Tibial nerve (tissue), 4 donors: ENCODE results near the gene POLH. TPM values are rescaled to one million over a fixed set of nuclear protein-coding genes. Genes with fewer than 3 reads are reported as not detected.

Experiments used
- DNase-seq, 2 donors: peaks; one replicate each; pipeline ENCODE4 v3.0.0-alpha.2; 2019; ENCODE audit warnings: low spot score in 2 of 2
- H3K27ac ChIP-seq, 4 donors: fragments of 200-600 bp; sonication (generic) in 3 of 4; one replicate each; pipeline ENCODE4 v1.5.1; 2017 to 2019; ENCODE audit warnings: mild to moderate bottlenecking in 1 of 4
- H3K27me3 ChIP-seq, 2 donors: fragments of 200-600 bp; sonication (generic) in 1 of 2; one replicate each; pipeline versions ENCODE4 v1.5.1 to v1.6.0; 2017 to 2019
- H3K36me3 ChIP-seq, 3 donors: fragments of 200-600 bp; sonication (generic); one replicate each; pipeline ENCODE4 v1.5.1; 2018 to 2019
- H3K4me1 ChIP-seq, 4 donors: fragments of 200-600 bp; sonication (generic) in 3 of 4; one replicate each; pipeline ENCODE4 v1.5.1; 2017 to 2019
- H3K4me3 ChIP-seq, 4 donors: fragments of 200-600 bp; sonication (generic) in 3 of 4; one replicate each; pipeline ENCODE4 v1.5.1; 2017 to 2019; ENCODE audit warnings: mild to moderate bottlenecking in 1 of 4, moderate library complexity in 1 of 4
- H3K9me3 ChIP-seq, 4 donors: fragments of 200-600 bp; sonication (generic) in 3 of 4; one replicate each; pipeline ENCODE4 v1.5.1; 2017 to 2019
- CTCF ChIP-seq, 5 experiments: fragments of 200-600 bp in 3 of 5; fragments of 450-650 bp in 2 of 5; sonication (generic) in 3 of 5; IDR thresholded peaks; one replicate each; pipeline ENCODE4 v1.5.1; 2016 to 2019; ENCODE audit warnings: antibody characterized with exemption in 5 of 5, mild to moderate bottlenecking in 3 of 5, moderate library complexity in 2 of 5
- EP300 ChIP-seq, 2 donors: sonication (generic); formaldehyde crosslinking; IDR thresholded peaks; one replicate each; pipeline ENCODE4 v1.6.1; 2017; ENCODE audit warnings: antibody characterized with exemption in 2 of 2, mild to moderate bottlenecking in 1 of 2
- POLR2A ChIP-seq, 2 donors: fragments of 450-650 bp; IDR thresholded peaks; one replicate each; pipeline ENCODE4 v1.6.1; 2017; ENCODE audit warnings: antibody characterized with exemption in 2 of 2, mild to moderate bottlenecking in 2 of 2, moderate library complexity in 2 of 2
- WGBS, 2 donors: methylation state at CpG; one replicate each; pipeline ENCODE4 v1.1.5; 2018; 5-methylcytosine and 5-hydroxymethylcytosine counted together
- total RNA-seq, 4 donors: library from RNA; depleted of rRNA; stranded (reverse); fragments of >200 nt; gene quantifications; one replicate each; pipeline ENCODE4 v1.1.0, GENCODE V29; 2016

Gene POLH
- total RNA-seq, 4 donors from 2014 or later = 6.0 to 9.2 (median 8.5) TPM

- Histone ChIP-seq H3K27ac (no peak overlapping the region), H3K36me3 (peaks cover 2 to 78% (median 15%) of the 10 kb centered on the region in 3 donors), H3K4me1 (no peaks in the 10 kb centered on the region), H3K4me3 (no peak overlapping the region), H3K27me3 (no peaks in the 10 kb centered on the region), H3K9me3 (no peaks in the 10 kb centered on the region)
- no peak for DNase-seq
- 60 to 61% methylated on average over 3 of the region's 3 CpGs for WGBS, 2 donors
- no peak for TF ChIP-seq EP300 (IDR thresholded peaks at IDR 0.05)
- TF ChIP-seq CTCF (IDR thresholded peaks at IDR 0.05) = no peak
- TF ChIP-seq POLR2A (IDR thresholded peaks at IDR 0.05) = no peak
Observed at GRCh38 chr6:43614396-43614730, 38.4 kb downstream of the POLH start.

- Histone ChIP-seq H3K9me3 (no peaks in the 10 kb centered on the region), H3K27me3 (no peaks in the 10 kb centered on the region), H3K4me3 (no peak overlapping the region), H3K36me3 (peaks cover 2 to 84% (median 18%) of the 10 kb centered on the region in 3 donors), H3K27ac (no peak overlapping the region), H3K4me1 (no peaks in the 10 kb centered on the region)
- no peak for DNase-seq
- TF ChIP-seq EP300 (IDR thresholded peaks at IDR 0.05) = no peak
- TF ChIP-seq CTCF (IDR thresholded peaks at IDR 0.05) = no peak
- no peak for TF ChIP-seq POLR2A (IDR thresholded peaks at IDR 0.05)
- 90 to 91% methylated on average over 9 of the region's 9 CpGs for WGBS, 2 donors
Observed at GRCh38 chr6:43616725-43617472, 40.9 kb downstream of the POLH start.

- Histone ChIP-seq H3K27ac (no peak overlapping the region), H3K9me3 (no peaks in the 10 kb centered on the region), H3K27me3 (no peaks in the 10 kb centered on the region), H3K36me3 (peaks cover 0 to 94% (median 17%) of the 10 kb centered on the region in 3 donors), H3K4me1 (peaks cover 0 to 4% (median 0%) of the 10 kb centered on the region in 4 donors), H3K4me3 (no peak overlapping the region)
- 87 to 89% methylated on average over 7 to 12 of the region's 12 CpGs for WGBS, 2 donors
- no peak for DNase-seq
- no peak for TF ChIP-seq POLR2A (IDR thresholded peaks at IDR 0.05)
- no peak for TF ChIP-seq CTCF (IDR thresholded peaks at IDR 0.05)
- TF ChIP-seq EP300 (IDR thresholded peaks at IDR 0.05) = no peak
Observed at GRCh38 chr6:43621078-43621835, 45.3 kb downstream of the POLH start.

GRCh38 chr6:43621836-43622180, 45.8 kb downstream of the POLH start:
- DNase-seq = no peak
- Histone ChIP-seq H3K4me1 (peaks cover 0 to 9% (median under 1%) of the 10 kb centered on the region in 4 donors), H3K9me3 (no peaks in the 10 kb centered on the region), H3K36me3 (peaks cover 0 to 95% (median 17%) of the 10 kb centered on the region in 3 donors), H3K4me3 (no peak overlapping the region), H3K27ac (no peak overlapping the region), H3K27me3 (no peaks in the 10 kb centered on the region)
- TF ChIP-seq EP300 (IDR thresholded peaks at IDR 0.05) (no peak), POLR2A (IDR thresholded peaks at IDR 0.05) (no peak), CTCF (IDR thresholded peaks at IDR 0.05) (no peak)
- 93 to 94% methylated on average over 10 of the region's 10 CpGs for WGBS, 2 donors

- WGBS, 2 donors = 87 to 94% methylated on average over 8 to 9 of the region's 10 CpGs
- Histone ChIP-seq H3K4me3 (no peak overlapping the region), H3K36me3 (peaks cover 0 to 88% (median 17%) of the 10 kb centered on the region in 3 donors), H3K27me3 (no peaks in the 10 kb centered on the region), H3K27ac (no peak overlapping the region), H3K4me1 (peaks cover 0 to 17% (median 4%) of the 10 kb centered on the region in 4 donors), H3K9me3 (no peaks in the 10 kb centered on the region)
- TF ChIP-seq POLR2A (IDR thresholded peaks at IDR 0.05) = no peak
- TF ChIP-seq CTCF (IDR thresholded peaks at IDR 0.05) = no peak
- no peak for TF ChIP-seq EP300 (IDR thresholded peaks at IDR 0.05)
- DNase-seq = no peak
Observed at GRCh38 chr6:43622541-43622940, 46.6 kb downstream of the POLH start.
